CD4-positive, alpha-beta memory T cell (primary cell): Measurements from ENCODE around the gene SSR1. TPM values are rescaled to one million over a fixed set of nuclear protein-coding genes. Genes with fewer than 3 reads are reported as not detected.
"Not testable (repeated sequence)": the region's sequence is repeated elsewhere in the genome, so short reads cannot be mapped to it uniquely, and the experiment has no call there.

Source experiments
- CTCF ChIA-PET: fragments of 350-600 bp; sonication (Branson Sonifier 250); formaldehyde crosslinking; loops from one replicate; lab custom pipeline; 2021; ENCODE audit warnings: inconsistent platforms; ENCODE audit not compliant: partially characterized antibody; lab: Charles Lee
- POLR2A ChIA-PET: fragments of 350-600 bp; sonication (Branson Sonifier 250); formaldehyde crosslinking; loops from one replicate; lab custom pipeline; 2021; ENCODE audit not compliant: partially characterized antibody; lab: Charles Lee
- DNase-seq, 5 donors: peaks; one replicate each; pipeline versions ENCODE4 v3.0.0 to v3.0.0-alpha.2; 2020 to 2022; ENCODE audit warnings: mixed read lengths in 1 of 5
- H3K27ac ChIP-seq: one replicate; pipeline ENCODE4 v1.7.0; 2013; ENCODE audit warnings: low read depth, low read length
- H3K27me3 ChIP-seq: 2 replicates; pipeline ENCODE4 v1.7.0; 2013; ENCODE audit warnings: mild to moderate bottlenecking, low read length, moderate library complexity; ENCODE audit not compliant: insufficient read depth
- H3K36me3 ChIP-seq: 2 replicates; pipeline ENCODE4 v1.7.0; 2013; ENCODE audit warnings: mild to moderate bottlenecking, low read length, moderate library complexity; ENCODE audit not compliant: insufficient read depth
- H3K4me1 ChIP-seq: 2 replicates; pipeline ENCODE4 v1.7.0; 2013; ENCODE audit warnings: mild to moderate bottlenecking, low read length, moderate library complexity; ENCODE audit not compliant: insufficient read depth
- H3K4me3 ChIP-seq, 2 donors: one replicate each; pipeline ENCODE4 v1.7.0; 2013; ENCODE audit warnings: low read length in 2 of 2, mild to moderate bottlenecking in 1 of 2
- H3K9me3 ChIP-seq, 2 donors: one replicate each; pipeline ENCODE4 v1.7.0; 2013; ENCODE audit warnings: low read length in 2 of 2, control low read depth in 1 of 2; ENCODE audit not compliant: control insufficient read depth in 1 of 2
- H3K27ac Mint-ChIP-seq, 7 donors: one replicate each; pipeline ENCODE4 v1.8.0; 2020 to 2021; ENCODE audit warnings: mixed read lengths in 7 of 7, mild to moderate bottlenecking in 6 of 7, inconsistent platforms in 3 of 7, moderate library complexity in 3 of 7
- H3K27me3 Mint-ChIP-seq, 2 donors: one replicate each; pipeline ENCODE4 v1.8.0; 2020 to 2021; ENCODE audit warnings: mixed read lengths in 2 of 2
- H3K36me3 Mint-ChIP-seq, 2 donors: one replicate each; pipeline ENCODE4 v1.8.0; 2020 to 2021; ENCODE audit warnings: mixed read lengths in 2 of 2, inconsistent platforms in 1 of 2, mild to moderate bottlenecking in 1 of 2
- H3K4me1 Mint-ChIP-seq, 4 donors: one replicate each; pipeline ENCODE4 v1.8.0; 2020 to 2021; ENCODE audit warnings: mixed read lengths in 4 of 4, mild to moderate bottlenecking in 1 of 4
- H3K4me3 Mint-ChIP-seq, 8 donors: one replicate each; pipeline ENCODE4 v1.8.0; 2020 to 2021; ENCODE audit warnings: mixed read lengths in 8 of 8, mild to moderate bottlenecking in 7 of 8, moderate library complexity in 6 of 8, inconsistent platforms in 3 of 8
- H3K9me3 Mint-ChIP-seq, 8 donors: one replicate each; pipeline ENCODE4 v1.8.0; 2020 to 2021; ENCODE audit warnings: mixed read lengths in 8 of 8, mild to moderate bottlenecking in 5 of 8, inconsistent platforms in 3 of 8, moderate library complexity in 1 of 8
- intact Hi-C: fragments of 100-400 bp; cut with micrococcal nuclease; formaldehyde crosslinking; loops from one replicate; pipeline ENCODE4 v1.15.1; 2023
- polyA plus RNA-seq, 2 donors: library from polyadenylated mRNA; unstranded; fragments of 300-500 nt; fragmentation: Illumina TruSeq; gene quantifications; one replicate each; pipeline ENCODE4 v1.2.3, GENCODE V29; 2021
- total RNA-seq, 2 experiments: library from RNA; stranded (reverse); gene quantifications; one replicate each; pipeline ENCODE4 v1.2.3, GENCODE V29; 2021

The SSR1 gene
- total and polyA plus RNA-seq, 4 experiments from 2014 or later: 150 to 232 (median 168) TPM

- peaks cover 0 to 5% of the 10 kb centered on the region in 2 donors for H3K36me3 Mint-ChIP-seq
- intact Hi-C loops: loop anchor here (10.0 kb wide), 1 partner anchor 1117 kb away; the partner anchor contains the start of gene SLC35B3
Observed at GRCh38 chr6:7317538-7317937, 4.5 kb upstream of the SSR1 start.

DNA sequence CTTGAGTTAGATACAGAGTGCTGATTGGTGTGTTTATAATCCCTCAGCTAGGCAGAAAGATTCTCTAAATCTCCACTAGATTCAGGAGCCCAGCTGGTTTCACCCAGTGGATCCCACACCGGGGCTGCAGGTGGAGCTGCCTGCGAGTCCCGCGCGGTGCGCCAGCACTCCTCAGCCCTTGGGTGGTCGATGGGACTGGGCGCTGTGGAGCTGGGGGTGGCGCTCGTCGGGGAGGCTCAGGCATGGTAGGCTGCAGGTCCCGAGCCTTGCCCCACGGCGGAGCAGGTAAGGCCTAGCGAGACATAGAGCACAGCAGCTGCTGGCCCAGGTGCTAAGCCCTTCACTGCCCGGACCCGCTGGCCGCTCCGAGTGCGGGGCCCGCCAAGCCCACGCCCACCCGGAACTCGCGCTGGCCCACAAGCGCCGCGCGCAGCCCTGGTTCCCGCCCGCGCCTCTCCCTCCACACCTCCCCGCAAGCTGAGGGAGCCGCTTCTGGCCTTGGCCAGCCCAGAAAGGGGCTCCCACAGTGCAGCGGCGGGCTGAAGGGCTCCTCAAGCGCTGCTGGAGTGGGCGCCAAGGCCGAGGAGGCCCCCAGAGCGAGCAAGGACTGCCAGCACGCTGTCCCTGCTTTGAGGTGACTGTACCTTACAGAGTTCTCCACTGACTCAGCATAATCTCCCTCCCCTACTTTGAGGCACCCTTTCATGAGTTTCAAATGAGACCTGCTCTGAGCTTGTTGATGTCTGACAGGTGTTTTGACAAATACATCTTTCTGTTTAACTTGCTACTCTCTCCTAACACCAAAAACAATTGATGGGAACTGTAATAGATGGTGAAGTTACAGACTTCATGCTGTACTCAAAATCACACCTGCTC lies 3.9 kb upstream of the SSR1 start:
- Mint-ChIP-seq H3K4me3 (no peak overlapping the region), H3K36me3 (peaks cover 0 to 10% of the 10 kb centered on the region in 2 donors)

More at GRCh38 chr6:7317538-7317937, 4.5 kb upstream of the SSR1 start:
- no peaks in the 10 kb centered on the region for H3K36me3 ChIP-seq
- ChIA-PET POLR2A (no interaction called here), CTCF (no interaction called here)
- H3K9me3 ChIP-seq: no peaks in the 10 kb centered on the region
- DNase-seq: no peak
- Mint-ChIP-seq H3K27me3 (peaks cover 1 to 2% of the 10 kb centered on the region in 2 donors), H3K4me3 (no peak overlapping the region), H3K4me1 (peaks cover 4 to 19% (median 10%) of the 10 kb centered on the region in 4 donors), H3K27ac (no peak overlapping the region), H3K9me3 (no peaks in the 10 kb centered on the region)
- no peak overlapping the region for H3K4me3 ChIP-seq
- no peaks in the 10 kb centered on the region for H3K27me3 ChIP-seq
- H3K27ac ChIP-seq: no peak overlapping the region
- H3K4me1 ChIP-seq: peaks cover 12% of the 10 kb centered on the region

GRCh38 chr6:7315948-7316365 lies 3.0 kb upstream of the SSR1 start:
- ChIA-PET CTCF (interaction anchor here (2.1 kb wide), 1 partner anchor 74 kb away, joined by 6 read pairs; the partner anchor contains the start of genes CAGE1 and RIOK1), POLR2A (no interaction called here)
- peaks cover 0 to 1% of the 10 kb centered on the region in 2 donors for H3K27me3 Mint-ChIP-seq
- H3K27me3 ChIP-seq: no peaks in the 10 kb centered on the region
- no peaks in the 10 kb centered on the region for H3K36me3 ChIP-seq
- no peaks in the 10 kb centered on the region for H3K9me3 ChIP-seq
- peaks cover 26% of the 10 kb centered on the region for H3K4me1 ChIP-seq
- intact Hi-C loops: loop anchor here (10.0 kb wide), 1 partner anchor 1119 kb away; the partner anchor contains the start of gene SLC35B3
- peaks cover 16 to 34% (median 23%) of the 10 kb centered on the region in 4 donors for H3K4me1 Mint-ChIP-seq
- peaks cover 0 to 11% of the 10 kb centered on the region in 2 donors for H3K36me3 Mint-ChIP-seq
- no peak overlapping the region for H3K4me3 ChIP-seq
- H3K9me3 Mint-ChIP-seq: no peaks in the 10 kb centered on the region
- H3K27ac ChIP-seq: no peak overlapping the region
- no peak overlapping the region for H3K4me3 Mint-ChIP-seq
- peak overlapping the region in 1 of 7 donors; percentile 27 for H3K27ac Mint-ChIP-seq
- DNase-seq: no peak

More for the DNA sequence above, 3.9 kb upstream of the SSR1 start:
- intact Hi-C loops: loop anchor here (10.0 kb wide), 1 partner anchor 1118 kb away; the partner anchor contains the start of gene SLC35B3
- ChIA-PET POLR2A (no interaction called here), CTCF (interaction anchor here (2.1 kb wide), 1 partner anchor 73 kb away, joined by 6 read pairs; the partner anchor contains the start of genes CAGE1 and RIOK1)
- Mint-ChIP-seq H3K27me3 (peaks cover 0 to 1% of the 10 kb centered on the region in 2 donors), H3K27ac (no peak overlapping the region), H3K4me1 (peaks cover 9 to 25% (median 15%) of the 10 kb centered on the region in 4 donors), H3K9me3 (no peaks in the 10 kb centered on the region)
- H3K4me3 ChIP-seq: no peak overlapping the region
- no peaks in the 10 kb centered on the region for H3K9me3 ChIP-seq
- no peak for DNase-seq
- H3K27ac ChIP-seq: no peak overlapping the region
- H3K4me1 ChIP-seq: peaks cover 16% of the 10 kb centered on the region
- no peaks in the 10 kb centered on the region for H3K36me3 ChIP-seq
- no peaks in the 10 kb centered on the region for H3K27me3 ChIP-seq

DNA sequence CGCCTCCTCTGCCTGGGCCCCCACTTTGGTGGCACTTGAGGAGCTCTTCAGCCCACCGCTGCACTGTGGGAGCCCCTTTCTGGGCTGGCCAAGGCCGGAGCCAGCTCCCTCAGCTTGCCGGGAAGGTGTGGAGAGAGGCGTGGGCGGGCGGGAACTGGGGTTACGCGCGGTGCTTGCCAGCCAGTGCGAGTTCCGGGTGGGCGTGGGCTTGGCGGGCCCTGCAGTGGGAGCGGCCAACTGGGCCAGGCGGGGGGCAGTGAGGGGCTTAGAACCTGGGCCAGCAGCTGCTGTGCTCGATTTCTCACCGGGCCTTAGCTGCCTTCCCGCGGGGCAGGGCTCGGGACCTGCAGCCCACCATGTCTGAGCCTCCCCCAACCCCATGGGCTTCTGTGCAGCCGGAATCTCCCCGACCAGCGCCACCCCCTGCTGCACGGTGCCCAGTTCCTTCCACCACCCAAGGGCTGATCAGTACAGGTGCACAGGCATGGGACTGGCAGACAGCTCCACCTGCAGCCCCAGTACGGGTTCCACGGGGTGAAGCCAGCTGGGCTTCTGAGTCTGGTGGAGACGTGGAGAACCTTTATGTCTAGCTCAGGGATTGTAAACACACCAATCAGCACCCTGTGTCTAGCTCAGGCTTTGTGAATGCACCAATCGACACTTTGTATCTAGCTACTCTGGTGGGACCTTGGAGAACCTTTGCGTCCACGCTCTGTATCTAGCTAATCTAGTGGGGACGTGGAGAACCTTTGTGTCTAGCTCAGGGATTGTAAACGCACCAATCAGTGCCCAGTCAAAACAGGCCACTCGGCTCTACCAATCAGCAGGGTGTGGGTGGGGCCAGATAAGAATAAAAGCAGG lies 2.3 kb upstream of the SSR1 start:
- Mint-ChIP-seq H3K4me1 (peaks cover 16 to 39% (median 27%) of the 10 kb centered on the region in 4 donors), H3K4me3 (peak overlapping the region in 1 of 8 donors; percentile 61), H3K36me3 (peaks cover 0 to 11% of the 10 kb centered on the region in 2 donors), H3K27ac (peak overlapping the region in 1 of 7 donors; percentile 27)
- not testable (repeated sequence) for H3K27ac ChIP-seq, H3K27me3 Mint-ChIP-seq, DNase-seq, H3K27me3 ChIP-seq, H3K4me3 ChIP-seq, H3K9me3 ChIP-seq, H3K36me3 ChIP-seq, H3K9me3 Mint-ChIP-seq
- ChIA-PET CTCF (interaction anchor here (0.7 to 2.1 kb wide), 3 partner anchors 39 to 275 kb away, joined by 3 to 6 read pairs (median 4); partner anchors contain the start of genes CAGE1, RIOK1 and SNRNP48), POLR2A (interaction anchor here (3.6 kb wide), 1 partner anchor 74 kb away, joined by 37 read pairs; the partner anchor contains the start of genes CAGE1 and RIOK1)
- peaks cover 32% of the 10 kb centered on the region for H3K4me1 ChIP-seq
- intact Hi-C loops: loop anchor here (10.0 kb wide), 1 partner anchor 1119 kb away; the partner anchor contains the start of gene SLC35B3

DNA sequence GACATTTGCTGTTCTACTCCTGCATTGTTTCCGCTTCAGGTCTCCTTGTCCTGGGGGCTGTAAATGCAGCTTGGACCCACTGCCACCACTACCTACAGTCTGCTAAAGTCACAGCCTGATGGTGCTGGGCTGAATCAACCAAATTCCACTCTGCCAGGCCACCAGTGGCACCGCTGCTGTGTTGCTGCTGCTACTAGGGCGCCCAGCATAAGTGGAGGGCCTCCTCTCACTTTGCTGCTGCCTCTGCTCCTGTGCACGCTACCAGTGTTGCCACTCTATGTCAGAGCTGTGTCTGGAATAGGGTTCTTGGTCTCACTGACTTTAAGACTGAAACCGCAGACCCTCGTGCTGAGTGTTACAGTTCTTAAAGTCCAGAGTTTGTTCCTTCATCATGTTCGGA lies 1.4 kb upstream of the SSR1 start:
- Histone ChIP-seq H3K4me3 (no peak overlapping the region), H3K27me3 (no peaks in the 10 kb centered on the region), H3K9me3 (no peaks in the 10 kb centered on the region), H3K4me1 (peaks cover 39% of the 10 kb centered on the region), H3K36me3 (no peaks in the 10 kb centered on the region), H3K27ac (no peak overlapping the region)
- POLR2A ChIA-PET: interaction anchor here (1.4 to 3.6 kb wide), 2 partner anchors 75 to 788 kb away, joined by 5 to 37 read pairs; partner anchors contain the start of genes CAGE1, EEF1E1 and RIOK1
- Mint-ChIP-seq H3K4me1 (peaks cover 22 to 48% (median 35%) of the 10 kb centered on the region in 4 donors), H3K9me3 (no peaks in the 10 kb centered on the region), H3K4me3 (peak overlapping the region in 6 of 8 donors; percentile 34 to 97 (median 64)), H3K36me3 (peaks cover 6 to 15% of the 10 kb centered on the region in 2 donors), H3K27ac (peak overlapping the region in 6 of 7 donors; percentile 36 to 93 (median 60)), H3K27me3 (peaks cover 0 to 1% of the 10 kb centered on the region in 2 donors)
- DNase-seq: no peak
- CTCF ChIA-PET: interaction anchor here (0.7 to 1.8 kb wide), 3 partner anchors 38 to 275 kb away, joined by 3 to 4 read pairs (median 3); partner anchors contain the start of gene SNRNP48
- intact Hi-C loops: loop anchor here (10.0 kb wide), 1 partner anchor 1120 kb away; the partner anchor contains the start of gene SLC35B3

- Mint-ChIP-seq H3K27me3 (peaks cover 0 to under 1% of the 10 kb centered on the region in 2 donors), H3K36me3 (peaks cover 11 to 23% of the 10 kb centered on the region in 2 donors), H3K9me3 (no peaks in the 10 kb centered on the region), H3K4me3 (peak overlapping the region; percentile 91 to 100 (median 96)), H3K27ac (peak overlapping the region; percentile 83 to 95 (median 93)), H3K4me1 (peaks cover 27 to 54% (median 41%) of the 10 kb centered on the region in 4 donors)
- Histone ChIP-seq H3K27ac (peak overlapping the region; percentile 77), H3K4me3 (peak overlapping the region in 1 of 2 donors; percentile 95), H3K27me3 (no peaks in the 10 kb centered on the region), H3K4me1 (peaks cover 45% of the 10 kb centered on the region), H3K9me3 (no peaks in the 10 kb centered on the region), H3K36me3 (peaks cover 5% of the 10 kb centered on the region)
- ChIA-PET POLR2A (interaction anchor here (0.8 to 3.6 kb wide), 4 partner anchors 75 to 789 kb away, joined by 3 to 37 read pairs (median 6); partner anchors contain the start of genes CAGE1, EEF1E1, RIOK1 and SNRNP48), CTCF (interaction anchor here (0.9 to 1.8 kb wide), 2 partner anchors 75 to 276 kb away, joined by 3 to 4 read pairs; partner anchors contain the start of gene SNRNP48)
- DNase-seq: no peak
- intact Hi-C loops: loop anchor here (1.0 to 10.0 kb wide), 4 partner anchors 76 to 1121 kb away; partner anchors contain the start of genes BLOC1S5, CAGE1, RIOK1 and SLC35B3
Observed at GRCh38 chr6:7313505-7314165, 636 bp upstream of the SSR1 start.
